Keratinocyte (primary cell): ENCODE results near the gene ATXN7L1.

Source experiments
- EZH2 ChIP-seq: IDR thresholded peaks from one replicate; pipeline ENCODE4 v1.6.1; 2012; ENCODE audit warnings: inconsistent platforms, mild to moderate bottlenecking, low read length, moderate library complexity
- TF ChIP-seq, protein P1 (sequence below), 3 experiments: IDR thresholded peaks in 1 of 3; conservative IDR thresholded peaks in 1 of 3; optimal IDR thresholded peaks in 1 of 3; 2 replicates in 2 of 3; 3 replicates in 1 of 3; pipeline versions ENCODE3 to v1.5.1; 2011; ENCODE audit warnings: low read length in 3 of 3, mild to moderate bottlenecking in 3 of 3, moderate library complexity in 2 of 3, control low read depth in 1 of 3, inconsistent platforms in 1 of 3; ENCODE audit not compliant: insufficient read depth in 2 of 3; ENCODE audit errors: extremely low read depth in 1 of 3

DNA sequence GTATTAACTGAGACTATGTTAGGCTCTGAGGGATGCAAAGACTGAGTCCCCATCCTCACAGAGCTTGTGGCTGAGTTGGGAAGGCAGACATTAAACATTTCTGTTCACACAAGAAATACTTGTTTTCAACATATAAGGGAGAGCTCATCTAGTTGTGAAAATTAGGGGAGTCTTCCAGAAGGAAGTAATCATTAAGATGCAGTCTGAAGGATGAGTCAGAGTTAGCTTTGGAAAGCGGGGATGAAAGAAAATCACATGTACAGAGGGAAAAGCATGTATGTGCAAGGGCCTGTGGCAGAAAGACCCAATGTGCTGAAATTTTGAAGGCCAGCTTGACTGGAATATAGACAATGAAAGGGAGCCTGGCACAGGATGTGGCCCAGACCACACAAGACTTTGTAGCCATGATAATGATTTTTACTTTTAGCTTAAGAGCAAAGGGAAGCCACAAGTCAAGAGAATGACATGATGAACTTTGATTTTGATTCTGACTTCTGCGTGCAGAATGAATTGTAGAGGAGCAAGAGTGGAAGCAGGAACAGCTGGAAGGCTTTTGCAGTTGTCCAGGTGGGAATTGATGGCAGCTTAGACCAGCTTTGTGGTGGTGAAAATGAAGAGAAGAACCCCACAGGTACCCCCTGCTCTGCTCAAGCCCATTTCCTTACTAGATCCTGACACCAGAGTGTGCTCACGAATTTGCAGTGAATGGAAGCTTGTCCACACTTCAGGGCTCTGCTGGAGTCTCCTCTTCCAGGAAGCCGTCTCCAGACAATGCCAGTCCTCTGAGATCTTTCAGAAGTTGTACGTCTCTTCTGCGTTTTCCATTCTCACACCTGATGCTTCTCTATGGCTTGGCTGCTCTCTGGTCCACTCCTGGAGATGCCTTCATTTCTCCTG, 115.6 kb downstream of the ATXN7L1 start:
- TF ChIP-seq, protein P1, sequence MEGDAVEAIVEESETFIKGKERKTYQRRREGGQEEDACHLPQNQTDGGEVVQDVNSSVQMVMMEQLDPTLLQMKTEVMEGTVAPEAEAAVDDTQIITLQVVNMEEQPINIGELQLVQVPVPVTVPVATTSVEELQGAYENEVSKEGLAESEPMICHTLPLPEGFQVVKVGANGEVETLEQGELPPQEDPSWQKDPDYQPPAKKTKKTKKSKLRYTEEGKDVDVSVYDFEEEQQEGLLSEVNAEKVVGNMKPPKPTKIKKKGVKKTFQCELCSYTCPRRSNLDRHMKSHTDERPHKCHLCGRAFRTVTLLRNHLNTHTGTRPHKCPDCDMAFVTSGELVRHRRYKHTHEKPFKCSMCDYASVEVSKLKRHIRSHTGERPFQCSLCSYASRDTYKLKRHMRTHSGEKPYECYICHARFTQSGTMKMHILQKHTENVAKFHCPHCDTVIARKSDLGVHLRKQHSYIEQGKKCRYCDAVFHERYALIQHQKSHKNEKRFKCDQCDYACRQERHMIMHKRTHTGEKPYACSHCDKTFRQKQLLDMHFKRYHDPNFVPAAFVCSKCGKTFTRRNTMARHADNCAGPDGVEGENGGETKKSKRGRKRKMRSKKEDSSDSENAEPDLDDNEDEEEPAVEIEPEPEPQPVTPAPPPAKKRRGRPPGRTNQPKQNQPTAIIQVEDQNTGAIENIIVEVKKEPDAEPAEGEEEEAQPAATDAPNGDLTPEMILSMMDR (optimal IDR thresholded peaks at IDR 0.05 in 1 of 3, IDR thresholded peaks at IDR 0.05 in 1 of 3, conservative IDR thresholded peaks at IDR 0.05 in 1 of 3; ENCODE audit: extremely low read depth in 1 of 3, insufficient read depth in 2 of 3, low read length in 3 of 3): peak in 1 of 3 experiments; percentile 26
- TF ChIP-seq EZH2: no peak
